ENCODE measurements around the gene UBL4A.

Gene UBL4A

DNA sequence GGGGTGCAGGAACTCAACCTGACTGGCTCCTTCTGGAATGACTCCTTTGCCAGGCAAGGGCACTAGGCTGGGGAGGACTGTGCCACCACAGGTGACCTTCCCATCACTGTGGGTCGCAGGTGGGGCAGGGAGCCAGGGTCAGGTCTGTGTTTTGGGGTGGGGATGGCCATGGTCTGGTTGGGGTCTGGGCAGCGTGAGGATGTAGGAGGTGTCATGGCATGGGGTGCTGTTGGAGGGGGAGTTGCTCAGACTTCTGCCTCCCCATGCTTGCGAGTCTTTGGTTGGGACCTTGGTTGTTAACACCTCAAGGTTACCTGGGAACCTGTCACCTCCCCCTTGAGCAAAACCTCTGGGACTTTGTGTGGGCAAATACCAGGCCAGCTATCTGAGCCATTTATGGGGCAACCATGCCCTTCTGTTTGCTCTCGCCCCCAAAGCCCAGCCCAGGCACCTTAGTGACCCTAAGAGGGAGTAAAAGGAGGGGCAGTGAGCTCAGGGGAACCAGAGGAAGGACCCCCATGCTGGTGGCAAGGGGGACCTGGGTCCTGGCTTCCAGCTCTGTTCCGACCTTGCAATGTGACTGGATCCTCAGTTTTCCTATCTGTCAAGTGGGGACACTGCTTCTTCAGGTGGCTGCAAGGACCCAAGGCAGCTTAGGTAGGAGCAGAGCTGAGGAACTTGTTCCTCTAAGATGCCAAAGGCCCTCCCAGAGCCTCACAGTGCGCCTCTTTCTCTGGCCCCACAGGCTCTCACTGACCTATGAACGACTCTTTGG lies 51.8 kb downstream of the UBL4A start:
- TF ChIP-seq, protein P1, sequence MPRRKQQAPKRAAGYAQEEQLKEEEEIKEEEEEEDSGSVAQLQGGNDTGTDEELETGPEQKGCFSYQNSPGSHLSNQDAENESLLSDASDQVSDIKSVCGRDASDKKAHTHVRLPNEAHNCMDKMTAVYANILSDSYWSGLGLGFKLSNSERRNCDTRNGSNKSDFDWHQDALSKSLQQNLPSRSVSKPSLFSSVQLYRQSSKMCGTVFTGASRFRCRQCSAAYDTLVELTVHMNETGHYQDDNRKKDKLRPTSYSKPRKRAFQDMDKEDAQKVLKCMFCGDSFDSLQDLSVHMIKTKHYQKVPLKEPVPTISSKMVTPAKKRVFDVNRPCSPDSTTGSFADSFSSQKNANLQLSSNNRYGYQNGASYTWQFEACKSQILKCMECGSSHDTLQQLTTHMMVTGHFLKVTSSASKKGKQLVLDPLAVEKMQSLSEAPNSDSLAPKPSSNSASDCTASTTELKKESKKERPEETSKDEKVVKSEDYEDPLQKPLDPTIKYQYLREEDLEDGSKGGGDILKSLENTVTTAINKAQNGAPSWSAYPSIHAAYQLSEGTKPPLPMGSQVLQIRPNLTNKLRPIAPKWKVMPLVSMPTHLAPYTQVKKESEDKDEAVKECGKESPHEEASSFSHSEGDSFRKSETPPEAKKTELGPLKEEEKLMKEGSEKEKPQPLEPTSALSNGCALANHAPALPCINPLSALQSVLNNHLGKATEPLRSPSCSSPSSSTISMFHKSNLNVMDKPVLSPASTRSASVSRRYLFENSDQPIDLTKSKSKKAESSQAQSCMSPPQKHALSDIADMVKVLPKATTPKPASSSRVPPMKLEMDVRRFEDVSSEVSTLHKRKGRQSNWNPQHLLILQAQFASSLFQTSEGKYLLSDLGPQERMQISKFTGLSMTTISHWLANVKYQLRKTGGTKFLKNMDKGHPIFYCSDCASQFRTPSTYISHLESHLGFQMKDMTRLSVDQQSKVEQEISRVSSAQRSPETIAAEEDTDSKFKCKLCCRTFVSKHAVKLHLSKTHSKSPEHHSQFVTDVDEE (CRISPR knock-in tag; IDR thresholded peaks at IDR 0.05) = no peak
- TF ChIP-seq GLIS3 (CRISPR knock-in tag; IDR thresholded peaks at IDR 0.05) (no peak), TCF4 (CRISPR knock-in tag; IDR thresholded peaks at IDR 0.05; ENCODE audit: borderline replicate concordance) (no peak), ARNTL (CRISPR knock-in tag; IDR thresholded peaks at IDR 0.05; ENCODE audit: borderline replicate concordance, low read depth) (no peak), RARB (CRISPR knock-in tag; IDR thresholded peaks at IDR 0.05) (no peak), TOX (CRISPR knock-in tag; IDR thresholded peaks at IDR 0.05; ENCODE audit: borderline replicate concordance) (no peak), SNAI2 (CRISPR knock-in tag; IDR thresholded peaks at IDR 0.05) (no peak), ZFP3 (CRISPR knock-in tag; IDR thresholded peaks at IDR 0.05) (no peak), ZNF8 (CRISPR knock-in tag; IDR thresholded peaks at IDR 0.05) (no peak), ESRRG (CRISPR knock-in tag; IDR thresholded peaks at IDR 0.05) (no peak), BACH2 (CRISPR knock-in tag; IDR thresholded peaks at IDR 0.05; ENCODE audit: borderline replicate concordance) (no peak), ZFP30 (CRISPR knock-in tag; IDR thresholded peaks at IDR 0.05) (no peak)
- TF ChIP-seq, protein P2, sequence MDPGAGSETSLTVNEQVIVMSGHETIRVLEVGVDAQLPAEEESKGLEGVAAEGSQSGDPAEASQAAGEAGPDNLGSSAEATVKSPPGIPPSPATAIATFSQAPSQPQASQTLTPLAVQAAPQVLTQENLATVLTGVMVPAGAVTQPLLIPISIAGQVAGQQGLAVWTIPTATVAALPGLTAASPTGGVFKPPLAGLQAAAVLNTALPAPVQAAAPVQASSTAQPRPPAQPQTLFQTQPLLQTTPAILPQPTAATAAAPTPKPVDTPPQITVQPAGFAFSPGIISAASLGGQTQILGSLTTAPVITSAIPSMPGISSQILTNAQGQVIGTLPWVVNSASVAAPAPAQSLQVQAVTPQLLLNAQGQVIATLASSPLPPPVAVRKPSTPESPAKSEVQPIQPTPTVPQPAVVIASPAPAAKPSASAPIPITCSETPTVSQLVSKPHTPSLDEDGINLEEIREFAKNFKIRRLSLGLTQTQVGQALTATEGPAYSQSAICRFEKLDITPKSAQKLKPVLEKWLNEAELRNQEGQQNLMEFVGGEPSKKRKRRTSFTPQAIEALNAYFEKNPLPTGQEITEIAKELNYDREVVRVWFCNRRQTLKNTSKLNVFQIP (CRISPR knock-in tag; IDR thresholded peaks at IDR 0.05; ENCODE audit: borderline replicate concordance, low read depth) = no peak
- no peak for ATAC-seq

Measured in SK-N-SH treated with all-trans-retinoic acid at 6 μM for 48 hours (cell line).